H1 (cell line): ENCODE measurements around the gene PDS5A.

ENCODE experiments used
- CEBPB ChIP-seq: IDR thresholded peaks from 2 replicates; pipeline ENCODE4 v1.6.1; 2012; ENCODE audit warnings: low read depth, low read length
- EZH2 ChIP-seq: fragments of 200-600 bp; sonication (generic); IDR thresholded peaks from 2 replicates; pipeline ENCODE4 v1.7.1; 2012; ENCODE audit warnings: low read depth, mild to moderate bottlenecking, moderate library complexity, low read length, inconsistent platforms; ENCODE audit not compliant: severe bottlenecking
- HDAC2 ChIP-seq, 2 experiments: fragments of 300-600 bp in 1 of 2; sonication (generic) in 1 of 2; IDR thresholded peaks; 2 replicates each; pipeline ENCODE4 v1.6.1; 2011 to 2012; ENCODE audit warnings: low read depth in 2 of 2, low read length in 2 of 2, mild to moderate bottlenecking in 2 of 2, moderate library complexity in 2 of 2, borderline replicate concordance in 1 of 2, inconsistent platforms in 1 of 2
- JUN ChIP-seq: IDR thresholded peaks from 2 replicates; pipeline ENCODE4 v1.6.1; 2011; ENCODE audit warnings: low read depth, mild to moderate bottlenecking, improper control_type of control experiment, low read length
- KDM1A ChIP-seq: fragments of 200-600, 300-600 bp; sonication (generic); IDR thresholded peaks from 2 replicates; pipeline ENCODE4 v1.7.1; 2016; ENCODE audit warnings: mild to moderate bottlenecking, low read length, borderline replicate concordance
- KDM5A ChIP-seq: fragments of 200-600 bp; IDR thresholded peaks from 2 replicates; pipeline ENCODE4 v1.7.1; 2012; ENCODE audit warnings: mild to moderate bottlenecking, low read length, inconsistent platforms, mixed read lengths
- NRF1 ChIP-seq: IDR thresholded peaks from 2 replicates; pipeline ENCODE4 v1.6.1; 2011; ENCODE audit warnings: mild to moderate bottlenecking, low read depth, low read length, improper control_type of control experiment
- POLR2A ChIP-seq, 2 experiments: IDR thresholded peaks; 1 replicate in 1 of 2; 2 replicates in 1 of 2; pipeline ENCODE4 v1.6.1; 2011; ENCODE audit warnings: low read depth in 2 of 2, low read length in 2 of 2, mild to moderate bottlenecking in 2 of 2; ENCODE audit errors: control extremely low read depth in 1 of 2
- RAD21 ChIP-seq, 2 experiments: IDR thresholded peaks in 1 of 2; conservative IDR thresholded peaks in 1 of 2; 2 replicates each; pipeline ENCODE4 v1.6.1; 2011; ENCODE audit warnings: low read depth in 2 of 2, low read length in 2 of 2, improper control_type of control experiment in 1 of 2, inconsistent platforms in 1 of 2, mild to moderate bottlenecking in 1 of 2, moderate library complexity in 1 of 2
- SRF ChIP-seq: IDR thresholded peaks from 2 replicates; pipeline ENCODE4 v1.6.1; 2011; ENCODE audit warnings: mild to moderate bottlenecking, low read depth, low read length, moderate library complexity
- TAF1 ChIP-seq: IDR thresholded peaks from 2 replicates; pipeline ENCODE4 v1.6.1; 2011; ENCODE audit warnings: mild to moderate bottlenecking, low read depth, low read length
- ZNF274 ChIP-seq: IDR thresholded peaks from 2 replicates; pipeline ENCODE4 v1.7.0; 2012; ENCODE audit warnings: low read length, borderline replicate concordance; ENCODE audit errors: extremely low read depth
- TF ChIP-seq, protein P1 (sequence below), 3 experiments: IDR thresholded peaks; 1 replicate in 2 of 3; 2 replicates in 1 of 3; pipeline versions ENCODE4 v1.5.1 to v1.6.1; 2011; ENCODE audit warnings: low read length in 3 of 3, mild to moderate bottlenecking in 3 of 3, inconsistent platforms in 2 of 3, low read depth in 1 of 3, moderate library complexity in 1 of 3; ENCODE audit not compliant: insufficient read depth in 1 of 3; ENCODE audit errors: control extremely low read depth in 1 of 3

DNA sequence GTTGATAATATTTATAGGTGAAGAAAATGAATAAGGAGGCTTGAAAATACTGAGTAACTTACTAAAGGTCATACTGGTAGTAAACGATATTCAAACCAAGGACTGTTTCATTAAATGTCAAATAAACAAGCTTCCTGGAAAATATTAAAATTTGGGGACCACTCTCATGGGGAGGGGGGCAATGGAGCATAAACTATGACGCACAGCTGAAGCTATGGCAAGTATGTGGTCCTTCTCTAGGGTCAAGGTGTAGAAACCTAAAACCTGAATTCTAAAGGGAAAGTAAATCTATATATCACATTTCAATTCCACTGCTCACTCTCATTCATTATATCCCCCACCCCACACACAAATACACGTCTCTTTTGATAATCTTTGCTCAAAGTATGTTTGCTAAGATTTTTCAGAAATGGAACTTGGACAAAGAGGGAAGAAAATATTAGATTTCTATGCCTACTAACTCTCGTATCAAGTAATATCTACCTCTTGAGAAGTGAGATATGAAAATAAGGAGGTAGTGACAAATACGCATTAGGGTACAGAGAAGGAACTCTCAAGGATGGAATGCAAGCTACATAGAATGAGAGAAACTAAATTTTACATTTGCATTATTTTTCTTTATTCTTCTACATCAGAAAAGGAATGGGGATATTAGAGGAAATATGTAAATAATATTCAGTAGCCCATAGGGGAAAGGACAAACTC lies 84.6 kb downstream of the PDS5A start:
- no peak for TF ChIP-seq SRF
- no peak for TF ChIP-seq TAF1
- TF ChIP-seq, protein P1, sequence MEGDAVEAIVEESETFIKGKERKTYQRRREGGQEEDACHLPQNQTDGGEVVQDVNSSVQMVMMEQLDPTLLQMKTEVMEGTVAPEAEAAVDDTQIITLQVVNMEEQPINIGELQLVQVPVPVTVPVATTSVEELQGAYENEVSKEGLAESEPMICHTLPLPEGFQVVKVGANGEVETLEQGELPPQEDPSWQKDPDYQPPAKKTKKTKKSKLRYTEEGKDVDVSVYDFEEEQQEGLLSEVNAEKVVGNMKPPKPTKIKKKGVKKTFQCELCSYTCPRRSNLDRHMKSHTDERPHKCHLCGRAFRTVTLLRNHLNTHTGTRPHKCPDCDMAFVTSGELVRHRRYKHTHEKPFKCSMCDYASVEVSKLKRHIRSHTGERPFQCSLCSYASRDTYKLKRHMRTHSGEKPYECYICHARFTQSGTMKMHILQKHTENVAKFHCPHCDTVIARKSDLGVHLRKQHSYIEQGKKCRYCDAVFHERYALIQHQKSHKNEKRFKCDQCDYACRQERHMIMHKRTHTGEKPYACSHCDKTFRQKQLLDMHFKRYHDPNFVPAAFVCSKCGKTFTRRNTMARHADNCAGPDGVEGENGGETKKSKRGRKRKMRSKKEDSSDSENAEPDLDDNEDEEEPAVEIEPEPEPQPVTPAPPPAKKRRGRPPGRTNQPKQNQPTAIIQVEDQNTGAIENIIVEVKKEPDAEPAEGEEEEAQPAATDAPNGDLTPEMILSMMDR (IDR thresholded peaks at IDR 0.05; ENCODE audit: control extremely low read depth in 1 of 3, insufficient read depth in 1 of 3, low read depth in 1 of 3, low read length in 3 of 3), result no peak
- TF ChIP-seq KDM1A, result no peak
- no peak for TF ChIP-seq ZNF274
- TF ChIP-seq RAD21 (IDR thresholded peaks at IDR 0.05 in 1 of 2, conservative IDR thresholded peaks at IDR 0.05 in 1 of 2; ENCODE audit: low read depth in 2 of 2, low read length in 2 of 2), result no peak
- no peak for TF ChIP-seq POLR2A (IDR thresholded peaks at IDR 0.05; ENCODE audit: control extremely low read depth in 1 of 2, low read depth in 2 of 2, low read length in 2 of 2)
- TF ChIP-seq CEBPB, result no peak
- no peak for TF ChIP-seq NRF1
- no peak for TF ChIP-seq JUN
- no peak for TF ChIP-seq KDM5A
- TF ChIP-seq HDAC2 (IDR thresholded peaks at IDR 0.05; ENCODE audit: borderline replicate concordance in 1 of 2, low read depth in 2 of 2, low read length in 2 of 2), result no peak
- no peak for TF ChIP-seq EZH2
